Immature natural killer cell (primary cell): Measurements from ENCODE around the gene ZNF780A. TPM values are rescaled to one million over a fixed set of nuclear protein-coding genes. Genes with fewer than 3 reads are reported as not detected.
"Not testable (repeated sequence)": the region's sequence is repeated elsewhere in the genome, so short reads cannot be mapped to it uniquely, and the experiment has no call there.

Experiments used
- DNase-seq, 3 donors: peaks; one replicate each; pipeline ENCODE4 v3.0.0; 2022; ENCODE audit warnings: mixed read lengths in 1 of 3
- H3K27ac Mint-ChIP-seq, 6 donors: one replicate each; pipeline ENCODE4 v1.8.0; 2020; ENCODE audit warnings: mixed read lengths in 6 of 6, mild to moderate bottlenecking in 5 of 6, inconsistent platforms in 4 of 6, moderate library complexity in 3 of 6
- H3K27me3 Mint-ChIP-seq, 3 donors: one replicate each; pipeline ENCODE4 v1.8.0; 2020 to 2021; ENCODE audit warnings: low read depth in 3 of 3, mild to moderate bottlenecking in 3 of 3, mixed read lengths in 3 of 3, moderate library complexity in 3 of 3, inconsistent platforms in 1 of 3
- H3K36me3 Mint-ChIP-seq, 3 donors: one replicate each; pipeline ENCODE4 v1.8.0; 2020; ENCODE audit warnings: mixed read lengths in 3 of 3, inconsistent platforms in 2 of 3, mild to moderate bottlenecking in 2 of 3
- H3K4me1 Mint-ChIP-seq, 2 donors: one replicate each; pipeline ENCODE4 v1.8.0; 2020; ENCODE audit warnings: inconsistent platforms in 2 of 2, mild to moderate bottlenecking in 2 of 2, mixed read lengths in 2 of 2, moderate library complexity in 1 of 2
- H3K4me3 Mint-ChIP-seq, 5 donors: one replicate each; pipeline ENCODE4 v1.8.0; 2020; ENCODE audit warnings: mild to moderate bottlenecking in 5 of 5, mixed read lengths in 5 of 5, inconsistent platforms in 3 of 5, moderate library complexity in 3 of 5
- H3K9me3 Mint-ChIP-seq, 6 donors: one replicate each; pipeline ENCODE4 v1.8.0; 2020; ENCODE audit warnings: mild to moderate bottlenecking in 6 of 6, mixed read lengths in 6 of 6, inconsistent platforms in 4 of 6, moderate library complexity in 3 of 6
- polyA plus RNA-seq, 3 donors: library from polyadenylated mRNA; unstranded; fragments of 300-500 nt; fragmentation: Illumina TruSeq; gene quantifications; one replicate each; pipeline ENCODE4 v1.2.3, GENCODE V29; 2021

The ZNF780A gene
- polyA plus RNA-seq, 3 donors from 2014 or later = 9.7 to 17.3 (median 12.4) TPM

- Mint-ChIP-seq H3K4me3 (no peak overlapping the region), H3K27me3 (peaks cover 16 to 19% (median 16%) of the 10 kb centered on the region in 3 donors), H3K9me3 (peaks cover 16 to 39% (median 24%) of the 10 kb centered on the region in 6 donors), H3K27ac (no peak overlapping the region), H3K36me3 (peaks cover 12 to 18% (median 13%) of the 10 kb centered on the region in 3 donors), H3K4me1 (peaks cover 23 to 24% of the 10 kb centered on the region in 2 donors)
- no peak for DNase-seq
Measured at GRCh38 chr19:40059624-40060023, 31.1 kb downstream of the ZNF780A start.

- Mint-ChIP-seq H3K36me3 (peaks cover 11 to 14% (median 13%) of the 10 kb centered on the region in 3 donors), H3K4me3 (peak overlapping the region; percentile 98 to 100 (median 100))
Measured at GRCh38 chr19:40057166-40057565, 33.6 kb downstream of the ZNF780A start.

GRCh38 chr19:40056505-40056904, 34.2 kb downstream of the ZNF780A start:
- peak overlapping the region; percentile 98 to 100 (median 100) for H3K4me3 Mint-ChIP-seq
- H3K27ac Mint-ChIP-seq = peak overlapping the region; percentile 93 to 98 (median 95)
- H3K4me1 Mint-ChIP-seq = peaks cover 43 to 55% of the 10 kb centered on the region in 2 donors
- no peak for DNase-seq
- peaks cover 11 to 18% (median 13%) of the 10 kb centered on the region in 3 donors for H3K27me3 Mint-ChIP-seq
- H3K36me3 Mint-ChIP-seq = peaks cover 11 to 14% (median 13%) of the 10 kb centered on the region in 3 donors
- peaks cover 15 to 24% (median 20%) of the 10 kb centered on the region in 6 donors for H3K9me3 Mint-ChIP-seq

More at GRCh38 chr19:40057166-40057565, 33.6 kb downstream of the ZNF780A start:
- H3K27me3 Mint-ChIP-seq = peaks cover 14 to 18% (median 15%) of the 10 kb centered on the region in 3 donors
- no peak for DNase-seq
- H3K4me1 Mint-ChIP-seq = peaks cover 43 to 49% of the 10 kb centered on the region in 2 donors
- peaks cover 15 to 31% (median 20%) of the 10 kb centered on the region in 6 donors for H3K9me3 Mint-ChIP-seq
- H3K27ac Mint-ChIP-seq = no peak overlapping the region

GRCh38 chr19:40055832-40056504, 34.8 kb downstream of the ZNF780A start, which contains the start of gene ZNF780B:
ZNF780B (minus strand) TSS chr19:40056231; CDS start chr19:40050332, 5,899 bp downstream.
- H3K9me3 Mint-ChIP-seq = peaks cover 14 to 20% (median 18%) of the 10 kb centered on the region in 6 donors
- DNase-seq = peak; percentile 62 to 66 (median 64)
- H3K27ac Mint-ChIP-seq = peak within 1 kb of the TSS; percentile 93 to 98 (median 95)
- peaks cover 11 to 14% (median 13%) of the 10 kb centered on the region in 3 donors for H3K36me3 Mint-ChIP-seq
- peaks cover 9 to 16% (median 11%) of the 10 kb centered on the region in 3 donors for H3K27me3 Mint-ChIP-seq
- H3K4me3 Mint-ChIP-seq = peak within 1 kb of the TSS; percentile 98 to 100 (median 100)
- H3K4me1 Mint-ChIP-seq = peaks cover 43 to 59% of the 10 kb centered on the region in 2 donors

DNA sequence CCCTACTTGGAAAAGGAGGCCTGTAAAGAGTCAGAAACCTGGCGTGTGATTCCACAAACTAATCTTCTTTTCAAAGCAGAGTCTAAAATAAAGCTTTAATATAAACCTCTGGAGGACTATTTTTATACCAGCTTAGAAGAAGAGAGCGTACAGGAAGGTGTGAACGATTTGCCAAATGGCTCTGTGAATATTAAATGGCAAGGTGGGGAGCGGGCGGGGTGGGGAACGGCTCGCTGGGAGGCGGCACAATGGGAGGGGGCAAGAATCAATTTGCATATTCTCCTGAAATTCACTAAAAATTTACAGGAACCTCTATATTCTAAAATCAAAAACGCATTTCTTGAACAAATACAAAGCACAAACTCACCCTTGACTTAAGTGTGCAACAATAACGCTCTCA, 35.7 kb downstream of the ZNF780A start:
- Mint-ChIP-seq H3K27ac (peak overlapping the region in 5 of 6 donors; percentile 93 to 98 (median 96)), H3K4me3 (peak overlapping the region; percentile 98 to 100 (median 100)), H3K4me1 (peaks cover 46 to 59% of the 10 kb centered on the region in 2 donors), H3K36me3 (peaks cover 11 to 18% (median 17%) of the 10 kb centered on the region in 3 donors), H3K27me3 (peaks cover 7 to 14% (median 12%) of the 10 kb centered on the region in 3 donors), H3K9me3 (peaks cover 13 to 16% (median 15%) of the 10 kb centered on the region in 6 donors)
- DNase-seq = no peak

DNA sequence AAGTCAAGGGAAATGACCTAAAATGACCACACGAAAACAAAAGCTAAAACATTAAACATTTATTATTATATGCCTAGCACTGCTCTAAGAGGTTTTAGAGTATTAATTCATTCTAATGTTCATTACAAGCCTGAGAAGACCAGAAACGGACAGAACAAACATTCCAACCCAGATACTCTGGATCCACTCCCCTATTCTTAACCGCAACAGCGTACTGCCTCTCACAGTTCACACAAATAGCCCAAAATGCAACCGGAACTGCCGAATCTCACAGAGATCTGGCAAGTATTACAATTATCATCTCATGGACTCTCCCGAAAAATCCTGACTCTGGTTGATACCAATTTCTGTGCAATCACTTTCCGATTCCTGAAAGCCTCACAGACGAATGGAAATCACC, 36.1 kb downstream of the ZNF780A start:
- Mint-ChIP-seq H3K27me3 (peaks cover 5 to 10% (median 8%) of the 10 kb centered on the region in 3 donors), H3K9me3 (peaks cover 9 to 11% (median 11%) of the 10 kb centered on the region in 6 donors), H3K4me3 (peak overlapping the region; percentile 98 to 100 (median 100)), H3K27ac (peak overlapping the region in 4 of 6 donors; percentile 11 to 83 (median 46)), H3K4me1 (peaks cover 46 to 59% of the 10 kb centered on the region in 2 donors), H3K36me3 (peaks cover 11 to 15% (median 14%) of the 10 kb centered on the region in 3 donors)
- no peak for DNase-seq

GRCh38 chr19:40053491-40053890, 37.3 kb downstream of the ZNF780A start:
- Mint-ChIP-seq H3K9me3 (peaks cover 0 to 5% (median under 1%) of the 10 kb centered on the region in 6 donors), H3K36me3 (peaks cover 7 to 12% (median 11%) of the 10 kb centered on the region in 3 donors), H3K4me1 (peaks cover 46 to 59% of the 10 kb centered on the region in 2 donors), H3K27ac (peak overlapping the region in 1 of 6 donors; percentile 37), H3K4me3 (peak overlapping the region in 3 of 5 donors; percentile 17 to 51 (median 47)), H3K27me3 (peaks cover 3 to 7% (median 4%) of the 10 kb centered on the region in 3 donors)
- no peak for DNase-seq

DNA sequence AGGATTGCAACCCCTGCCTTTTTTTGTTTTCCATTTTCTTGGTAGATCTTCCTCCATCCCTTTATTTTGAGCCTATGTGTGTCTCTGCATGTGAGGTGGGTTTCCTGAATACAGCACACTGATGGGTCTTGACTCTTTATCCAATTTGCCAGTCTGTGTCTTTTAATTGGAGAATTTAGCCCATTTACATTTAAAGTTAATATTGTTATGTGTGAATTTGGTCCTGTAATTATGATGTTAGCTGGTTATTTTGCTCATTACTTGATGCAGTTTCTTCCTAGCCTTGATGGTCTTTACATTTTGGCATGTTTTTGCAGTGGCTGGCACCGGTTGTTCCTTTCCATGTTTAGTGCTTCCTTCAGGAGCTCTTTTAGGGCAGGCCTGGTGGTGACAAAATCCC, 49.0 kb downstream of the ZNF780A start:
- H3K27me3 Mint-ChIP-seq, H3K4me1 Mint-ChIP-seq, DNase-seq, H3K27ac Mint-ChIP-seq, H3K4me3 Mint-ChIP-seq: not testable (repeated sequence)
- H3K9me3 Mint-ChIP-seq = peaks cover 26 to 46% (median 38%) of the 10 kb centered on the region in 6 donors
- H3K36me3 Mint-ChIP-seq = peaks cover 36 to 41% (median 37%) of the 10 kb centered on the region in 3 donors

DNA sequence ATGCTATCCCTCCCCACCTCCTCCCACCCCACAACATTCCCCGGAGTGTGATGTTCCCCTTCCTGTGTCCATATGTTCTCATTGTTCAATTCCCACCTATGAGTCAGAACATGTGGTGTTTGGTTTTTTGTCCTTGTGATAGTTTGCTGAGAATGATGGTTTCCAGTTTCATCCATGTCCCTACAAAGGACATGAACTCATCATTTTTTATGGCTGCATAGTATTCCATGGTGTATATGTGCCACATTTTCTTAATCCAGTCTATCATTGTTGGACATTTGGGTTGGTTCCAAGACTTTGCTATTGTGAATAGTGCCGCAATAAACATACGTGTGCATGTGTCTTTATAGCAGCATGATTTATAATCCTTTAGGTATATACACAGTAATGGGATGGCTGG, 52.7 kb downstream of the ZNF780A start:
- H3K36me3 Mint-ChIP-seq = peaks cover 10 to 16% (median 15%) of the 10 kb centered on the region in 3 donors

DNA sequence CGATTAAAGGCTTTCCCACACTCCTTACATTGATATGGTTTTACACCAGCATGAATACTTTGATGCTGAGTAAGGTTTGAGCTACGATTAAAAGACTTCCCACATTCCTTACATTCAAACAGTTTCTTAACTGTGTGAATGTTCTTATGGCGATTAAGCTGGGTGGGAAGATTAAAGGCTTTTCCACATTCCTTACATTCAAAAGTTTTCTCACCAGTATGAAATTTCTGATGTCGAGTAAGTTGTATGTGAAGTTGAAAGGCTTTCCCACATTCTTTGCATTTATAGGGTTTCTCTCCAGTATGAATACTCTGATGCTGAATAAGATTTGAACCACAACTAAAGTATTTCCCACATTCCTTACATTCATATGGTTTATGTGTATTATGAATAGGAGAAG, 54.7 kb downstream of the ZNF780A start:
- Mint-ChIP-seq H3K36me3 (peaks cover 14 to 24% (median 19%) of the 10 kb centered on the region in 3 donors), H3K4me1 (no peaks in the 10 kb centered on the region), H3K4me3 (no peak overlapping the region), H3K27ac (no peak overlapping the region), H3K27me3 (peaks cover 0 to 3% (median 0%) of the 10 kb centered on the region in 3 donors), H3K9me3 (peaks cover 30 to 70% (median 66%) of the 10 kb centered on the region in 6 donors)
- no peak for DNase-seq

More for the DNA sequence above, 52.7 kb downstream of the ZNF780A start:
- peaks cover 34 to 64% (median 56%) of the 10 kb centered on the region in 6 donors for H3K9me3 Mint-ChIP-seq
- H3K4me3 Mint-ChIP-seq, H3K27ac Mint-ChIP-seq, H3K4me1 Mint-ChIP-seq, DNase-seq, H3K27me3 Mint-ChIP-seq: not testable (repeated sequence)

DNA sequence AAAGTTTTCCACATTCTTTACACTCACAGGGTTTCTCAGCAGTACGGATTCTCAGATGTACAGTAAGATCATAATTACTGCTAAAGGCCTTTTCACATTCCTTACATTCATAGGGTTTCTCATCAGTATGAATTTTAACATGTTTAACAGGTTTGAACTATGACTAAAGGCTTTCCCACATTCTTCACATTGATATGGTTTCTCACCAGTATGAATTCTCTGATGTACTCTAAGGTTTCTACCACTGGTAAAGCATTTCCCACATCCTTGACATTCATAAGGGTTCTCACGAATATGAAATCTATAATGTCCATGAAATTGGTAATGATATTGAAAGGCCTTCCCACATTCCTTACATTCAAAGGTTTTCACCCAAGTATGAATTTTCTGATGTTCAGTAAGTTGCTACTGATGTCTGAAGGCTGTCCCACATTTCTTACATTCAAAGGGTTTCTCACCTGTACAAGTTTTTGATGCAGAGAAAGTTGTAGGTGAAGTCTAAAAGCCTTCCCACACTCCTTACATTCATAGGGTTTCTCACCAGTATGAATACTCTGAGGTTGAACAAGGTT, 56.7 kb downstream of the ZNF780A start:
- peaks cover 14 to 35% (median 30%) of the 10 kb centered on the region in 3 donors for H3K36me3 Mint-ChIP-seq
- peaks cover 35 to 85% (median 81%) of the 10 kb centered on the region in 6 donors for H3K9me3 Mint-ChIP-seq
- H3K27me3 Mint-ChIP-seq = peaks cover 0 to 3% (median 0%) of the 10 kb centered on the region in 3 donors
- no peak overlapping the region for H3K4me3 Mint-ChIP-seq
- H3K27ac Mint-ChIP-seq = no peak overlapping the region
- DNase-seq = no peak
- H3K4me1 Mint-ChIP-seq = no peaks in the 10 kb centered on the region

- peaks cover 24 to 88% (median 85%) of the 10 kb centered on the region in 6 donors for H3K9me3 Mint-ChIP-seq
Measured at GRCh38 chr19:40026597-40026970, 64.2 kb downstream of the ZNF780A start.

DNA sequence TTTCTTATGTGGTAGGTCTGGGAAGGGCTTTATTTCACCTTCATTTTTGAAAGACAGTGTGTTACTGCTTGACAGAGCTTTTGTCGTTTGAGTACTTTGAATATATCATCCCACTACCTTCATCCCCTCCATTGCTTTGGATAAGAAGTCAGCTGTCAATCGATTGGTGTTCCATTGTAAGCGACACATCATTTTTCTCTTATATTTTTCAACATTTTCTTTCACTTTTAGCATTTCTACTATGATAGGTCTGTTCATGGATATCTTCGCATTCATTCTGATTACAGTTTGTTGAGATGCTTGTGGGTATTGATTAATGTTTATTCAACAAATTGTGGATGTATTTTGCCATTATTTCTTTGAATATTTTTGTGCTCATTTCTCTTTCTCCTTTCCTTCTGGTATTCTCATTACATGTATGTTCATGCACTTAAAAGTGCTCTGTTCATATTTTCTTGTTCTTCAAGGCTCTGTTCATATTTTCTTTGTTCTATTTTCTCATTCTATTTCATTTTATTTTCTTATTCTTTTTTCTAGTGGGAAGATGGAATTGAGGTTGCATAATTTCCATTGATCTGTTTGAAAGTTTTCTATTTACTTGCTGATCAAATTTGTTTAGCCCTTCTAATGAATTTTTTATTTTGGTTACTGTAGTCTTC, 64.7 kb downstream of the ZNF780A start:
- no peak overlapping the region for H3K4me3 Mint-ChIP-seq
- H3K27ac Mint-ChIP-seq = no peak overlapping the region
- H3K4me1 Mint-ChIP-seq = no peaks in the 10 kb centered on the region
- H3K9me3 Mint-ChIP-seq = peaks cover 24 to 89% (median 83%) of the 10 kb centered on the region in 6 donors
- H3K27me3 Mint-ChIP-seq = peaks cover 0 to 2% (median 0%) of the 10 kb centered on the region in 3 donors
- peaks cover 3 to 33% (median 19%) of the 10 kb centered on the region in 3 donors for H3K36me3 Mint-ChIP-seq
- DNase-seq = no peak

More at GRCh38 chr19:40026597-40026970, 64.2 kb downstream of the ZNF780A start:
- Mint-ChIP-seq H3K27ac (no peak overlapping the region), H3K4me1 (no peaks in the 10 kb centered on the region), H3K4me3 (no peak overlapping the region), H3K36me3 (peaks cover 3 to 34% (median 20%) of the 10 kb centered on the region in 3 donors), H3K27me3 (peaks cover 0 to 2% (median 0%) of the 10 kb centered on the region in 3 donors)
- no peak for DNase-seq
